ENCODE data around the gene DEPP1.

The DEPP1 gene

GRCh38 chr10:44962870-44963738 lies 15.5 kb downstream of the DEPP1 start:
- no peak for TF ChIP-seq CTCF (IDR thresholded peaks at IDR 0.05; ENCODE audit: low read depth, low read length)
- no peak overlapping the region for H3K4me3 ChIP-seq (ENCODE audit: low read depth, low read length)

GRCh38 chr10:44961931-44962750 lies 16.5 kb downstream of the DEPP1 start:
- no peak overlapping the region for H3K4me3 ChIP-seq (ENCODE audit: low read depth, low read length)
- TF ChIP-seq CTCF (IDR thresholded peaks at IDR 0.05; ENCODE audit: low read depth, low read length): no peak

- no peak overlapping the region for H3K4me3 ChIP-seq (ENCODE audit: low read depth, low read length)
Measured at GRCh38 chr10:44961230-44961571, 17.4 kb downstream of the DEPP1 start.

GRCh38 chr10:44960482-44961229 lies 18.0 kb downstream of the DEPP1 start:
- H3K4me3 ChIP-seq (ENCODE audit: low read depth, low read length): no peak overlapping the region
- no peak for TF ChIP-seq CTCF (IDR thresholded peaks at IDR 0.05; ENCODE audit: low read depth, low read length)

More at GRCh38 chr10:44961230-44961571, 17.4 kb downstream of the DEPP1 start:
- TF ChIP-seq CTCF (IDR thresholded peaks at IDR 0.05; ENCODE audit: low read depth, low read length): no peak

GRCh38 chr10:44960088-44960460 lies 18.5 kb downstream of the DEPP1 start:
- peak overlapping the region; percentile 75 for H3K4me3 ChIP-seq (ENCODE audit: low read depth, low read length)
- TF ChIP-seq CTCF (IDR thresholded peaks at IDR 0.05; ENCODE audit: low read depth, low read length): no peak

GRCh38 chr10:44959247-44960087 lies 19.1 kb downstream of the DEPP1 start, which contains the start of gene RASSF4:
Gene RASSF4 (plus strand): TSS chr10:44959802. CDS start chr10:44970203, 10,401 bp downstream.
- H3K4me3 ChIP-seq (ENCODE audit: low read depth, low read length): peak within 1 kb of the TSS; percentile 75
- no peak for TF ChIP-seq CTCF (IDR thresholded peaks at IDR 0.05; ENCODE audit: low read depth, low read length)
